ENCODE measurements around the gene PLD1. TPM values are rescaled to one million over a fixed set of nuclear protein-coding genes. Genes with fewer than 3 reads are reported as not detected.

PLD1 gene
- total RNA-seq, 1 experiment from 2014 or later: 5.3 TPM

DNA sequence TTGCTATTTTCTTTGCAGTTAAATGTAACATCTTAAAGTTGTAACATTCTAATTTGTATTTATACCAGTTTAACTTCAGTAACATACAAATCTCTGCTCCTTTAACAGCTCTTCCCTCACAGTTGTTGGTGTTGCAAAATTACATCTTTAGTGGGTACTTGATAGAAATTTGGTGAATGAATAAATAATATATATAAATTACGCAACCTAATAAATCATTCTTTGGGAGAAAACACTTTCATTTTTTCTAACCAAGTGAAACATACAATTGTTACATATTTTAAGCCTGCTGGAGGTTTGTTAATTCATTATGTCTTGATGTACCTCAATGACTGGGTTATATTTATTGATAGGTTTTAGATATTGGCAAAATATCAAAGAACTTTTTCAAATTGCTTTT, 118.8 kb downstream of the PLD1 start:
- Mint-ChIP-seq H3K27ac (ENCODE audit: unreplicated experiment) (no peak overlapping the region), H3K4me3 (ENCODE audit: unreplicated experiment) (no peak overlapping the region)

DNA sequence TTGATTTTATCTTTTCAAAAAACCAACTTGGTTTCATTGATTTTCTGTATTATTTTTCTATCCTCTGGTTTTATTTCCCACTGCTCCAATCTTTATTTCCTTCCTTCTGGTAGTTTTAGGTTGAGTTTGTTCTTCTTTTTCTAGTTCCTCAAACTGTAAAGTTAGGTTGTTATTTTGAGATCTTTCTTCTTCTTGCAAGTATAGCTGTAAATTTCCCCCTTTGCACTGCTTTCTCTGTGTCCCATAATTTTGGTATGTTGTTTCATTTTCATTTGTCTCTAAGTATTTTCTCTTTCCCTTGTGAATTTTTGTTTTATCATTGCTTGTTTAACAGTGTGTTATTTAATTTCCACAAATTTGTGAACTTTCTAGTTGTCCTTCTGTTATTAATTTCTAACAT, 120.0 kb downstream of the PLD1 start:
- H3K27ac Mint-ChIP-seq (ENCODE audit: unreplicated experiment): no peak overlapping the region
- TF ChIP-seq, protein P1, sequence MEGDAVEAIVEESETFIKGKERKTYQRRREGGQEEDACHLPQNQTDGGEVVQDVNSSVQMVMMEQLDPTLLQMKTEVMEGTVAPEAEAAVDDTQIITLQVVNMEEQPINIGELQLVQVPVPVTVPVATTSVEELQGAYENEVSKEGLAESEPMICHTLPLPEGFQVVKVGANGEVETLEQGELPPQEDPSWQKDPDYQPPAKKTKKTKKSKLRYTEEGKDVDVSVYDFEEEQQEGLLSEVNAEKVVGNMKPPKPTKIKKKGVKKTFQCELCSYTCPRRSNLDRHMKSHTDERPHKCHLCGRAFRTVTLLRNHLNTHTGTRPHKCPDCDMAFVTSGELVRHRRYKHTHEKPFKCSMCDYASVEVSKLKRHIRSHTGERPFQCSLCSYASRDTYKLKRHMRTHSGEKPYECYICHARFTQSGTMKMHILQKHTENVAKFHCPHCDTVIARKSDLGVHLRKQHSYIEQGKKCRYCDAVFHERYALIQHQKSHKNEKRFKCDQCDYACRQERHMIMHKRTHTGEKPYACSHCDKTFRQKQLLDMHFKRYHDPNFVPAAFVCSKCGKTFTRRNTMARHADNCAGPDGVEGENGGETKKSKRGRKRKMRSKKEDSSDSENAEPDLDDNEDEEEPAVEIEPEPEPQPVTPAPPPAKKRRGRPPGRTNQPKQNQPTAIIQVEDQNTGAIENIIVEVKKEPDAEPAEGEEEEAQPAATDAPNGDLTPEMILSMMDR (IDR thresholded peaks at IDR 0.05; ENCODE audit: insufficient read depth in 1 of 2, low read depth in 1 of 2, low read length in 1 of 2, severe bottlenecking in 1 of 2, unreplicated experiment in 1 of 2): no peak
- no TSS peak for BruUV-seq (replicated peaks)
- H3K27me3 Mint-ChIP-seq (ENCODE audit: insufficient read depth, unreplicated experiment): no peaks in the 10 kb centered on the region
- ChIA-PET CTCF (no interaction called here), POLR2A (no interaction called here)
- H3K4me3 Mint-ChIP-seq (ENCODE audit: unreplicated experiment): no peak overlapping the region
- no peak overlapping the region for H3K4me3 ChIP-seq (ENCODE audit: low read depth, low read length)
- no peaks in the 10 kb centered on the region; the same call in none of the 2 replicates for H3K36me3 ChIP-seq (ENCODE audit: control insufficient read depth, insufficient read depth, low read length)
- H3K9me3 ChIP-seq: no peaks in the 10 kb centered on the region
- no peaks in the 10 kb centered on the region for H3K27me3 ChIP-seq (replicated peaks; ENCODE audit: control insufficient read depth, insufficient read depth, low read length)
- H3K4me1 Mint-ChIP-seq (ENCODE audit: low read depth, unreplicated experiment): no peaks in the 10 kb centered on the region
- intact Hi-C loops (cut with micrococcal nuclease; ENCODE audit: unreplicated experiment): no loop called here
- no peaks in the 10 kb centered on the region for H3K36me3 Mint-ChIP-seq (ENCODE audit: insufficient read depth, unreplicated experiment)
- no peak for DNase-seq
- H3K4me1 ChIP-seq: no peaks in the 10 kb centered on the region
- H3K9me3 Mint-ChIP-seq (ENCODE audit: unreplicated experiment): no peaks in the 10 kb centered on the region

More for the DNA sequence above, 118.8 kb downstream of the PLD1 start:
- POLR2A ChIA-PET: no interaction called here
- TF ChIP-seq, protein P1 (IDR thresholded peaks at IDR 0.05; ENCODE audit: insufficient read depth in 1 of 2, low read depth in 1 of 2, low read length in 1 of 2, severe bottlenecking in 1 of 2, unreplicated experiment in 1 of 2): no peak
- intact Hi-C loops (cut with micrococcal nuclease; ENCODE audit: unreplicated experiment): no loop called here
- Mint-ChIP-seq H3K9me3 (ENCODE audit: unreplicated experiment) (no peaks in the 10 kb centered on the region), H3K36me3 (ENCODE audit: insufficient read depth, unreplicated experiment) (no peaks in the 10 kb centered on the region), H3K27me3 (ENCODE audit: insufficient read depth, unreplicated experiment) (no peaks in the 10 kb centered on the region), H3K4me1 (ENCODE audit: low read depth, unreplicated experiment) (no peaks in the 10 kb centered on the region)
- no peaks in the 10 kb centered on the region for H3K9me3 ChIP-seq
- no peak for DNase-seq
- BruUV-seq (replicated peaks): no TSS peak
- no peaks in the 10 kb centered on the region for H3K27me3 ChIP-seq (replicated peaks; ENCODE audit: control insufficient read depth, insufficient read depth, low read length)
- no peaks in the 10 kb centered on the region; the same call in none of the 2 replicates for H3K36me3 ChIP-seq (ENCODE audit: control insufficient read depth, insufficient read depth, low read length)
- no peak overlapping the region for H3K4me3 ChIP-seq (ENCODE audit: low read depth, low read length)
- no peaks in the 10 kb centered on the region for H3K4me1 ChIP-seq
- CTCF ChIA-PET: no interaction called here

DNA sequence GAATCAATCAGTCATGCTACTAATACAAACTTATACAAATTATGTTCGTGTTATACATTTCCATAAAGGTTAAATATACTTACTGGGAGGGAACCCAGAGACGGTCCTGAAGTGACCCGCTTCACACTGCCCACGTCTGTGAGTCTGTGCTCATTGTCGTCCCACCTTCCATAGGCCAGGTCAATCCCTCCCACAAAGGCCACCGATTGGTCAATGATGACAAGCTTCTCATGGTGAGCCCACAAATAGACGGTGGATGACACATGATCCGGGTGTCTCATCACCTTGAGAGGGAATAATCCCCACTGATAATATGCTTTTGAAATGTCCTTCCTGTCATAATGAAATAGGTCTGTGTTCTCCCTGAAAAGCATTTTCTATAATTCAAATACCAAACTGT, 121.7 kb downstream of the PLD1 start:
- DNase-seq: no peak
- CTCF ChIA-PET: no interaction called here
- H3K4me1 Mint-ChIP-seq (ENCODE audit: low read depth, unreplicated experiment): no peaks in the 10 kb centered on the region
- H3K27me3 ChIP-seq (replicated peaks; ENCODE audit: control insufficient read depth, insufficient read depth, low read length): no peaks in the 10 kb centered on the region
- POLR2A ChIA-PET: no interaction called here
- BruUV-seq (replicated peaks): no TSS peak
- H3K36me3 Mint-ChIP-seq (ENCODE audit: insufficient read depth, unreplicated experiment): no peaks in the 10 kb centered on the region
- H3K27ac Mint-ChIP-seq (ENCODE audit: unreplicated experiment): no peak overlapping the region
- no peaks in the 10 kb centered on the region; the same call in none of the 2 replicates for H3K36me3 ChIP-seq (ENCODE audit: control insufficient read depth, insufficient read depth, low read length)
- H3K9me3 ChIP-seq: no peaks in the 10 kb centered on the region
- no peak overlapping the region for H3K4me3 ChIP-seq (ENCODE audit: low read depth, low read length)
- no peaks in the 10 kb centered on the region for H3K4me1 ChIP-seq
- TF ChIP-seq, protein P1 (IDR thresholded peaks at IDR 0.05; ENCODE audit: insufficient read depth in 1 of 2, low read depth in 1 of 2, low read length in 1 of 2, severe bottlenecking in 1 of 2, unreplicated experiment in 1 of 2): no peak
- no peak overlapping the region for H3K4me3 Mint-ChIP-seq (ENCODE audit: unreplicated experiment)
- intact Hi-C loops (cut with micrococcal nuclease; ENCODE audit: unreplicated experiment): no loop called here
- H3K9me3 Mint-ChIP-seq (ENCODE audit: unreplicated experiment): no peaks in the 10 kb centered on the region
- no peaks in the 10 kb centered on the region for H3K27me3 Mint-ChIP-seq (ENCODE audit: insufficient read depth, unreplicated experiment)

Data from Caco-2 (cell line).